ENCODE measurements around the gene THTPA.

The THTPA gene

GRCh38 chr14:23577004-23577681 is 21.1 kb downstream of the THTPA start:
- no peak for TF ChIP-seq CTCF (IDR thresholded peaks at IDR 0.05; ENCODE audit: borderline replicate concordance, insufficient read depth, low read depth, low read length)

GRCh38 chr14:23577710-23578392 is 21.8 kb downstream of the THTPA start:
- TF ChIP-seq CTCF (IDR thresholded peaks at IDR 0.05; ENCODE audit: borderline replicate concordance, insufficient read depth, low read depth, low read length), result no peak
- peak overlapping the region; percentile 43 for H3K4me3 ChIP-seq (ENCODE audit: low read depth, low read length)

More at GRCh38 chr14:23577004-23577681, 21.1 kb downstream of the THTPA start:
- peak overlapping the region; percentile 43 for H3K4me3 ChIP-seq (ENCODE audit: low read depth, low read length)

- H3K4me3 ChIP-seq (ENCODE audit: low read depth, low read length), result peak within 1 kb of the TSS; percentile 43
- no peak for TF ChIP-seq CTCF (IDR thresholded peaks at IDR 0.05; ENCODE audit: borderline replicate concordance, insufficient read depth, low read depth, low read length)
Observed at GRCh38 chr14:23578560-23579310, 22.7 kb downstream of the THTPA start, which contains the start of gene JPH4. TSS of gene JPH4 (minus strand) at chr14:23578790. CDS start at chr14:23577453, 1,337 bp downstream.

GRCh38 chr14:23579311-23579630 is 23.2 kb downstream of the THTPA start:
- TF ChIP-seq CTCF (IDR thresholded peaks at IDR 0.05; ENCODE audit: borderline replicate concordance, insufficient read depth, low read depth, low read length), result no peak
- H3K4me3 ChIP-seq (ENCODE audit: low read depth, low read length), result no peak overlapping the region

GRCh38 chr14:23579739-23580138 is 23.7 kb downstream of the THTPA start:
- H3K4me3 ChIP-seq (ENCODE audit: low read depth, low read length), result no peak overlapping the region
- no peak for TF ChIP-seq CTCF (IDR thresholded peaks at IDR 0.05; ENCODE audit: borderline replicate concordance, insufficient read depth, low read depth, low read length)

- no peak for TF ChIP-seq CTCF (IDR thresholded peaks at IDR 0.05; ENCODE audit: borderline replicate concordance, insufficient read depth, low read depth, low read length)
- no peak overlapping the region for H3K4me3 ChIP-seq (ENCODE audit: low read depth, low read length)
Observed at GRCh38 chr14:23580152-23580926, 24.3 kb downstream of the THTPA start.
